Mesenchymal stem cell (in vitro differentiated cells and primary cell): ENCODE results near the gene PDZD2.

Experiments
- DNase-seq: peaks from one replicate; pipeline ENCODE4 v3.0.0-alpha.2; 2013
- H2AFZ ChIP-seq: one replicate; pipeline ENCODE4 v1.6.1; 2013; ENCODE audit warnings: low read depth, mild to moderate bottlenecking, control low read depth, inconsistent platforms, low read length, moderate library complexity
- H2AK5ac ChIP-seq: 2 replicates; pipeline ENCODE4 v1.6.1; 2013; ENCODE audit warnings: low read length, moderate library complexity, mild to moderate bottlenecking, inconsistent platforms; ENCODE audit not compliant: severe bottlenecking
- H2BK120ac ChIP-seq: one replicate; pipeline ENCODE4 v1.6.1; 2013; ENCODE audit warnings: low read depth, mild to moderate bottlenecking, inconsistent platforms, low read length, moderate library complexity
- H2BK12ac ChIP-seq, 2 experiments: one replicate each; pipeline ENCODE4 v1.6.1; 2013; ENCODE audit warnings: inconsistent platforms in 2 of 2, low read length in 2 of 2, mild to moderate bottlenecking in 2 of 2, moderate library complexity in 2 of 2, control low read depth in 1 of 2
- H2BK15ac ChIP-seq: one replicate; pipeline ENCODE4 v1.6.1; 2013; ENCODE audit warnings: mild to moderate bottlenecking, low read depth, inconsistent platforms; ENCODE audit not compliant: poor library complexity, severe bottlenecking
- H2BK5ac ChIP-seq: 2 replicates; pipeline ENCODE4 v1.6.1; 2013; ENCODE audit warnings: low read depth, mild to moderate bottlenecking, low read length, control low read depth, inconsistent platforms; ENCODE audit not compliant: poor library complexity, severe bottlenecking
- H3K14ac ChIP-seq, 2 experiments: one replicate each; pipeline ENCODE4 v1.6.1; 2013; ENCODE audit warnings: inconsistent platforms in 2 of 2, low read length in 2 of 2, control low read depth in 1 of 2, mild to moderate bottlenecking in 1 of 2, moderate library complexity in 1 of 2
- H3K18ac ChIP-seq, 2 experiments: one replicate each; pipeline ENCODE4 v1.6.1; 2013; ENCODE audit warnings: inconsistent platforms in 2 of 2, low read length in 2 of 2, control low read depth in 1 of 2, low read depth in 1 of 2, mild to moderate bottlenecking in 1 of 2
- H3K23ac ChIP-seq, 2 experiments: one replicate each; pipeline ENCODE4 v1.6.1; 2013; ENCODE audit warnings: inconsistent platforms in 2 of 2, low read length in 2 of 2, mild to moderate bottlenecking in 2 of 2, moderate library complexity in 2 of 2, control low read depth in 1 of 2
- H3K27ac ChIP-seq: 2 replicates; pipeline ENCODE4 v1.5.1; 2013; ENCODE audit warnings: mild to moderate bottlenecking, moderate library complexity, low read length, control low read depth, inconsistent platforms; ENCODE audit not compliant: poor library complexity, severe bottlenecking
- H3K27me3 ChIP-seq, 2 experiments: 2 replicates each; pipeline versions ENCODE4 v1.6.1 to v1.7.0; 2013; ENCODE audit warnings: low read length in 2 of 2, mild to moderate bottlenecking in 2 of 2, moderate library complexity in 2 of 2, control low read depth in 1 of 2, inconsistent platforms in 1 of 2; ENCODE audit not compliant: control insufficient read depth in 1 of 2, insufficient read depth in 1 of 2
- H3K36me3 ChIP-seq, 2 experiments: 2 replicates each; pipeline versions ENCODE4 v1.6.1 to v1.7.0; 2013; ENCODE audit warnings: low read length in 2 of 2, control low read depth in 1 of 2, inconsistent platforms in 1 of 2, low read depth in 1 of 2, mild to moderate bottlenecking in 1 of 2; ENCODE audit not compliant: insufficient read depth in 2 of 2, control insufficient read depth in 1 of 2
- H3K4ac ChIP-seq, 2 experiments: one replicate each; pipeline ENCODE4 v1.6.1; 2013; ENCODE audit warnings: inconsistent platforms in 2 of 2, low read length in 2 of 2, mild to moderate bottlenecking in 2 of 2, moderate library complexity in 2 of 2, control low read depth in 1 of 2, low read depth in 1 of 2
- H3K4me1 ChIP-seq: 2 replicates; pipeline ENCODE4 v1.6.1; 2013; ENCODE audit warnings: low read depth, low read length, control low read depth; ENCODE audit not compliant: control insufficient read depth, insufficient read depth
- H3K4me2 ChIP-seq: 2 replicates; pipeline ENCODE4 v1.6.1; 2013; ENCODE audit warnings: low read length, mild to moderate bottlenecking, inconsistent platforms; ENCODE audit not compliant: poor library complexity, severe bottlenecking
- H3K4me3 ChIP-seq, 2 experiments: 2 replicates each; pipeline versions ENCODE4 v1.5.1 to v1.7.0; 2013; ENCODE audit warnings: low read length in 2 of 2, mild to moderate bottlenecking in 2 of 2, control low read depth in 1 of 2, low read depth in 1 of 2; ENCODE audit not compliant: insufficient read depth in 1 of 2
- H3K79me1 ChIP-seq: replicated peaks from 2 replicates; pipeline ENCODE4 v1.6.1; 2013; ENCODE audit warnings: mild to moderate bottlenecking, control low read depth, low read length, inconsistent platforms; ENCODE audit not compliant: poor library complexity, severe bottlenecking
- H3K9ac ChIP-seq: 2 replicates; pipeline ENCODE4 v1.7.0; 2013; ENCODE audit warnings: mild to moderate bottlenecking, low read length, moderate library complexity
- H3K9me3 ChIP-seq: 2 replicates; pipeline ENCODE4 v1.7.0; 2013; ENCODE audit warnings: mild to moderate bottlenecking, low read length; ENCODE audit not compliant: control insufficient read depth
- H4K8ac ChIP-seq: one replicate; pipeline ENCODE4 v1.6.1; 2013; ENCODE audit warnings: inconsistent platforms, mild to moderate bottlenecking, low read length, moderate library complexity
- H4K91ac ChIP-seq: one replicate; pipeline ENCODE4 v1.6.1; 2013; ENCODE audit warnings: mild to moderate bottlenecking, low read length, inconsistent platforms
- WGBS: methylation state at CpG from one replicate; pipeline ENCODE4 v1.1.7; 2013; ENCODE audit warnings: mixed read lengths; 5-methylcytosine and 5-hydroxymethylcytosine counted together

PDZD2 gene

GRCh38 chr5:31640573-31640972 lies 1.6 kb downstream of the PDZD2 start:
- Histone ChIP-seq H3K18ac (no peak overlapping the region), H3K79me1 (no peaks in the 10 kb centered on the region), H2BK15ac (no peak overlapping the region), H3K14ac (no peak overlapping the region), H3K9ac (no peak overlapping the region), H3K23ac (no peak overlapping the region), H3K4me1 (peaks cover 11% of the 10 kb centered on the region), H4K8ac (no peak overlapping the region), H2BK120ac (no peak overlapping the region), H4K91ac (no peak overlapping the region), H3K4me2 (no peak overlapping the region), H2AFZ (no peak overlapping the region), H2BK5ac (no peak overlapping the region), H2AK5ac (no peak overlapping the region), H3K9me3 (no peaks in the 10 kb centered on the region), H3K27me3 (peaks cover 48 to 75% of the 10 kb centered on the region in 2 experiments), H2BK12ac (no peak overlapping the region), H3K27ac (no peak overlapping the region), H3K4ac (no peak overlapping the region), H3K4me3 (no peak overlapping the region), H3K36me3 (no peaks in the 10 kb centered on the region)
- no peak for DNase-seq
- no CpG with 5 or more reads among the region's 1 CpG for WGBS

GRCh38 chr5:31641059-31641458 lies 2.1 kb downstream of the PDZD2 start:
- H3K27me3 ChIP-seq, result peaks cover 48 to 75% of the 10 kb centered on the region in 2 experiments
- H3K79me1 ChIP-seq, result no peaks in the 10 kb centered on the region
- no peak overlapping the region for H2BK15ac ChIP-seq
- no peak overlapping the region for H3K4me3 ChIP-seq
- no peaks in the 10 kb centered on the region for H3K9me3 ChIP-seq
- H3K14ac ChIP-seq, result no peak overlapping the region
- H3K4me2 ChIP-seq, result no peak overlapping the region
- no peak overlapping the region for H3K27ac ChIP-seq
- H3K23ac ChIP-seq, result no peak overlapping the region
- no peak overlapping the region for H3K18ac ChIP-seq
- H2BK12ac ChIP-seq, result no peak overlapping the region
- no peak overlapping the region for H3K4ac ChIP-seq
- H3K9ac ChIP-seq, result no peak overlapping the region
- H4K8ac ChIP-seq, result no peak overlapping the region
- no peak overlapping the region for H2AFZ ChIP-seq
- no peak overlapping the region for H2BK120ac ChIP-seq
- 91% methylated on average over 4 of the region's 4 CpGs for WGBS
- no peak overlapping the region for H2AK5ac ChIP-seq
- no peak for DNase-seq
- no peaks in the 10 kb centered on the region for H3K36me3 ChIP-seq
- no peak overlapping the region for H2BK5ac ChIP-seq
- peaks cover 11% of the 10 kb centered on the region for H3K4me1 ChIP-seq
- H4K91ac ChIP-seq, result no peak overlapping the region

- Histone ChIP-seq H3K9me3 (no peaks in the 10 kb centered on the region), H2BK5ac (no peak overlapping the region), H2AK5ac (no peak overlapping the region), H4K91ac (no peak overlapping the region), H3K18ac (no peak overlapping the region), H3K27ac (no peak overlapping the region), H3K4me2 (no peak overlapping the region), H2BK120ac (no peak overlapping the region), H2BK15ac (no peak overlapping the region), H2BK12ac (no peak overlapping the region), H3K36me3 (no peaks in the 10 kb centered on the region), H3K4me1 (peaks cover 11% of the 10 kb centered on the region), H3K79me1 (no peaks in the 10 kb centered on the region), H3K14ac (no peak overlapping the region), H3K27me3 (peaks cover 50 to 74% of the 10 kb centered on the region in 2 experiments), H3K9ac (no peak overlapping the region), H3K4ac (no peak overlapping the region), H4K8ac (no peak overlapping the region), H3K4me3 (no peak overlapping the region), H3K23ac (no peak overlapping the region), H2AFZ (no peak overlapping the region)
- no peak for DNase-seq
- 78% methylated on average over 5 of the region's 5 CpGs for WGBS
Measured at GRCh38 chr5:31641575-31641974, 2.6 kb downstream of the PDZD2 start.

GRCh38 chr5:31645420-31646081 lies 6.6 kb downstream of the PDZD2 start:
- Histone ChIP-seq H3K18ac (no peak overlapping the region), H3K9me3 (no peaks in the 10 kb centered on the region), H2AK5ac (no peak overlapping the region), H3K23ac (no peak overlapping the region), H3K4ac (no peak overlapping the region), H3K27ac (no peak overlapping the region), H3K36me3 (no peaks in the 10 kb centered on the region), H3K79me1 (no peaks in the 10 kb centered on the region), H2BK12ac (no peak overlapping the region), H3K27me3 (peaks cover 51 to 60% of the 10 kb centered on the region in 2 experiments), H3K4me1 (no peaks in the 10 kb centered on the region), H3K9ac (no peak overlapping the region), H4K8ac (no peak overlapping the region), H4K91ac (no peak overlapping the region), H3K4me2 (no peak overlapping the region), H2BK5ac (no peak overlapping the region), H2BK15ac (no peak overlapping the region), H2AFZ (no peak overlapping the region), H3K14ac (no peak overlapping the region), H3K4me3 (no peak overlapping the region), H2BK120ac (no peak overlapping the region)
- DNase-seq, result no peak
- WGBS, result 77% methylated on average over 10 of the region's 11 CpGs
